MG63 (cell line): ENCODE results near the gene PMAIP1. TPM values are rescaled to one million over a fixed set of nuclear protein-coding genes. Genes with fewer than 3 reads are reported as not detected.
A peak's percentile ranks its signal among the peaks of the same experiment; 100 is the strongest.
"Not testable (repeated sequence)": the region's sequence is repeated elsewhere in the genome, so short reads cannot be mapped to it uniquely, and the experiment has no call there.

Experiments
- DNase-seq: peaks from one replicate; pipeline ENCODE4 v3.0.0-alpha.2; 2020
- H3K27me3 ChIP-seq: fragments of 250-450 bp; sonication (Bioruptor Pico); 2 replicates; pipeline ENCODE4 v1.5.1; 2020; ENCODE audit warnings: mild to moderate bottlenecking, moderate library complexity
- H3K36me3 ChIP-seq: fragments of 250-450 bp; sonication (Bioruptor Pico); 2 replicates; pipeline ENCODE4 v1.5.1; 2020; ENCODE audit warnings: mild to moderate bottlenecking, moderate library complexity
- H3K4me3 ChIP-seq: fragments of 250-450 bp; sonication (Bioruptor Pico); 2 replicates; pipeline ENCODE4 v1.5.1; 2020; ENCODE audit warnings: mild to moderate bottlenecking, moderate library complexity
- H3K9me3 ChIP-seq: fragments of 250-450 bp; sonication (Bioruptor Pico); 2 replicates; pipeline ENCODE4 v1.5.1; 2020; ENCODE audit warnings: mild to moderate bottlenecking, moderate library complexity
- total RNA-seq: library from RNA; depleted of rRNA; stranded (reverse); fragments of >200 nt; shearing (Covaris generic); gene quantifications from 2 replicates; pipeline ENCODE4 v1.2.3, GENCODE V29; 2014; ENCODE audit warnings: low replicate concordance; rRNA removed

PMAIP1 gene
- 14.1 and 17.6 TPM in 2 replicates for total RNA-seq

DNA sequence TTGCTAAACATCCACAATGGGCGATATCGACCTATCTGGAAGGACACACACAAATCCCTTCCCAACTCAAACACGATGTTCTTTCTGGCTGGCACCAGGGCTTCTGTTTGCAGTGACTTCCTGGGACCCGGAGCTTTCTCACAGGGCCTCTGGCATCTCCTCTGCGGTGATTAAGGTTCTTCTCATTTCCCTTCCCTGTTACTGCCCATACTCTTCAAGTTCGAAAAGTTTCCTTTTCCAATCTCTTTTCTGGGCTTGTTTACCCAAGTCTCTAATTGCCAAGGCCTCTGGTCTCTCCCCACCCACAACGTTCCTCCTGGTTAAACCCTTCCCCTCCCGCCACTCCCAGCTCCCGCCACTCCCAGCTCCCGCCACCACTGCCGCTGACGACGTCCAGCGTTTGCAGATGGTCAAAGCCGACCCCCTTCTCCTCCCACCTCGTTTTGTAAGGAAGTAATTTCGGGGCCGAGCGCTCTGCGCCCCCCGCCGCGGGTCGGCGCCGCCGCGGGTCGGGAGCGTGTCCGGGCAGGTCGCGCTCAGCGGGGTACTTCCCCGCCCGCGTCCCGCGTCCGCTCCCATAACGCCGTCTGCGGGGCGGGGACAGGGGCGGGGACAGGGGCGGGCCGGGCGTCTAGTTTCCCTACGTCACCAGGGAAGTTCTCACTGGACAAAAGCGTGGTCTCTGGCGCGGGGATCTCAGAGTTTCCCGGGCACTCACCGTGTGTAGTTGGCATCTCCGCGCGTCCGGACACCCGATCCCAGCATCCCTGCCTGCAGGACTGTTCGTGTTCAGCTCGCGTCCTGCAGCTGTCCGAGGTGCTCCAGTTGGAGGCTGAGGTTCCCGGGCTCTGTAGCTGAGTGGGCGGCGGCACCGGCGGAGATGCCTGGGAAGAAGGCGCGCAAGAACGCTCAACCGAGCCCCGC, at the start of gene PMAIP1:
Gene PMAIP1, plus strand, starts transcription at position 699 of the 924 bp plus-strand sequence. Its CDS starts 182 bp downstream, at position 881.
- DNase-seq: peak; percentile 95
- Histone ChIP-seq H3K4me3 (peak within 1 kb of the TSS; percentile 84), H3K36me3 (peaks cover 25% of the 10 kb centered on the region), H3K9me3 (no peaks in the 10 kb centered on the region), H3K27me3 (no peaks in the 10 kb centered on the region)

DNA sequence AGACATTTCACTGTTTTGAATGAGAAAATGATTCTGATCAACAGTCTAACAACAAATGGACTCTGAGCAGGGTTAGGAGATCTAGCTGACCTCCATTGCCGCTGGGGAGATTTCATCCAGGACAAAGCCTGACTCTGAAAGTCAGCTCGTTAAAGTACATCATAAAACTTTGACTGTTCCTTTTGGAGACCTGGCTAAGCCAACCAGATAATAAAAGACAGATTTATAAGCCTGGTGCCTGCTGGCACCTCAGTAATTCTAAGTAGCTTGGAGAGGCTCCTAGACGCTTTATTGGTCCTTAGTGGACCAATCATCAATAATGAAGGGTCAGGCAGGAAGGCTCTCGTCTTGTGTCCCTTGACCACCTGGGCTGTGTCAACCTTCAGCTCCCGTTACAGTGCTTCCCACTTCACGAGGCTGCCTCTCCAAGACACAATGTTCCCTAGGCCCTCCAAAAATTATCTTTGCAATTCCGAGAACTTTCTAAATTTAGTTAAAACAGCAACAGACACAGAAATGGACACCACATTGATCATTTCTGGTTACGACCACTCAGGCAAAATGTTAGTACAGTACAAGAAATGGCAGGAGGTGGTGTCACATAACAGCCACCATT, 47.9 kb upstream of the PMAIP1 start:
- Histone ChIP-seq H3K9me3 (no peaks in the 10 kb centered on the region), H3K36me3 (no peaks in the 10 kb centered on the region), H3K27me3 (no peaks in the 10 kb centered on the region), H3K4me3 (no peak overlapping the region)
- DNase-seq: no peak

DNA sequence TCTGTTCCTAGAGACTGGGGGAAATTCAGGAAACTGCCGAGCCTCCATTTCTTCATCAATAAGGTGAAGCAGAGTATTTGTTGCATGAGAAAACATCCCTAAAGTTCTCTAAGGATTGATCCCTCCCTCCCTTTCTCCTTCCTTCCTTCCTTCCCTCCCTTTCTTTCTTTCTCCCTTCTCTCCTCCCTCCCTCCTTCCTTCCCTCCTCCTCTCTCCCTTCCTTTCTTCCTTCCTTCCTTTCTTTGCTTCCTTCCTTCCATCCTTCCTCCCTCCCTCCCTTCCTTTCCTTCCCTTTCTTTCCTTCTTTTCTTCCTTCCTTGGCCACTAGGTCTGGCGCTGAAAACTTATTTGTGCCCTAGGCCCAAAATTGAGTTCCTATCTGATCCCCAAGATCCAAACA, 47.2 kb upstream of the PMAIP1 start:
- H3K36me3 ChIP-seq: no peaks in the 10 kb centered on the region
- no peaks in the 10 kb centered on the region for H3K27me3 ChIP-seq
- H3K9me3 ChIP-seq: no peaks in the 10 kb centered on the region
- no peak for DNase-seq
- no peak overlapping the region for H3K4me3 ChIP-seq

DNA sequence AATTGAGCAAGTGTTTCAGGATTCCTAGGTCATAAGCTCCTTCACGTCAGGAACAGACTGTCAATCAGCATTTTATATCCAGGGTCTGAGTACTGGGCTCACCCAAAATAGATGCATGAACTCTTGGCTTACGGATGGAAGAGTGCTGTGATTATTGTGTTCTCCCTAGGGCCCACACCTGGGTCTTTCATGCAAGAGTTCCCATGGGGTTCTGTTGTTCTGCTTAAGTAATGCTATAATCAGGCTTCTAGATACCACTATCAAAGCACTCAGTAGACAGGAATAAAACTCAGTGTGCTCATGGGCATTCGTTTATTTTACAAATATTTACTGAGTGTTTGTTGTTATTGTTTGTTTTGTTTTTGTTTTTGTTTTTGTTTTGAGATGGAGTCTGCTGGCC, 46.4 kb upstream of the PMAIP1 start:
- Histone ChIP-seq H3K36me3 (no peaks in the 10 kb centered on the region), H3K27me3 (no peaks in the 10 kb centered on the region), H3K9me3 (no peaks in the 10 kb centered on the region), H3K4me3 (no peak overlapping the region)
- no peak for DNase-seq

DNA sequence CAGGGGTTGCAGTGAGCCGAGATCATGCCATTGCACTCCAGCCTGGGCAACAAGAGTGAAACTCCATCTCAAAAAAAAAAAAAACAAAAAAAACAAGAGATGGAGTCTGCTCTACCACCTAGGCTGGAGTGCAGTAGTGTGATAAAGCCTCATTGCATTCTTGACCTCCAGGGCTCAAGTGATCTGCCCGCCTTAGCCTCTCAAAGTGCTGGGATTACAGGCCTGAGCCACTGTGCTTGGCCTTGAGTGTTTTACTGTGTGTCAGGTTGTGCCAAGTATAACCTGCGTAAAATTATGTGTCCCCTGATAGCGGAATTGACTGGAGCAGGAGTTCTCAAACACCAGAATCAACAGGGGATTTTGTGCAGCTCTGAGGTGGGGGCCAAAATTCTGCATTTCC, 45.8 kb upstream of the PMAIP1 start:
- not testable (repeated sequence) for DNase-seq, H3K4me3 ChIP-seq, H3K27me3 ChIP-seq, H3K9me3 ChIP-seq, H3K36me3 ChIP-seq

DNA sequence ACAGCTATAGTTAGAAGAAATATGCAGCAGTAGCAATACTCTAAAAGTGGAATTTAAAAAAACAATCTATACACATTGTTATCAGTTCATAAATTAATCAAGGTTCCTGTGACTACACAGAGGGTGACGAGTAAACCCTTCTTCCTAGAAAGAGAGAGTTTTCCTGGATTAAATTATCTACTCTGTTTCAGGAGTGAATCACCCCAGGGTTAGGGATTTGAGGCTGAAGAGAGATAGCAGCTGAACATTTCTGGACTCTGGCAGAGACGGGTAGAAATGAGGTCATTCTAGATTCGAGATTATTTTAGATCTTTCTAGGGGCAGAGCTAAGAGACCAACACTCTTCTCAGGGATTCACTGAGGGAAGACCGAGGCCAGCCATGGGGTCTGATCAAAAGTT, 38.8 kb upstream of the PMAIP1 start:
- H3K4me3 ChIP-seq: no peak overlapping the region
- no peaks in the 10 kb centered on the region for H3K9me3 ChIP-seq
- H3K27me3 ChIP-seq: no peaks in the 10 kb centered on the region
- H3K36me3 ChIP-seq: no peaks in the 10 kb centered on the region
- no peak for DNase-seq

DNA sequence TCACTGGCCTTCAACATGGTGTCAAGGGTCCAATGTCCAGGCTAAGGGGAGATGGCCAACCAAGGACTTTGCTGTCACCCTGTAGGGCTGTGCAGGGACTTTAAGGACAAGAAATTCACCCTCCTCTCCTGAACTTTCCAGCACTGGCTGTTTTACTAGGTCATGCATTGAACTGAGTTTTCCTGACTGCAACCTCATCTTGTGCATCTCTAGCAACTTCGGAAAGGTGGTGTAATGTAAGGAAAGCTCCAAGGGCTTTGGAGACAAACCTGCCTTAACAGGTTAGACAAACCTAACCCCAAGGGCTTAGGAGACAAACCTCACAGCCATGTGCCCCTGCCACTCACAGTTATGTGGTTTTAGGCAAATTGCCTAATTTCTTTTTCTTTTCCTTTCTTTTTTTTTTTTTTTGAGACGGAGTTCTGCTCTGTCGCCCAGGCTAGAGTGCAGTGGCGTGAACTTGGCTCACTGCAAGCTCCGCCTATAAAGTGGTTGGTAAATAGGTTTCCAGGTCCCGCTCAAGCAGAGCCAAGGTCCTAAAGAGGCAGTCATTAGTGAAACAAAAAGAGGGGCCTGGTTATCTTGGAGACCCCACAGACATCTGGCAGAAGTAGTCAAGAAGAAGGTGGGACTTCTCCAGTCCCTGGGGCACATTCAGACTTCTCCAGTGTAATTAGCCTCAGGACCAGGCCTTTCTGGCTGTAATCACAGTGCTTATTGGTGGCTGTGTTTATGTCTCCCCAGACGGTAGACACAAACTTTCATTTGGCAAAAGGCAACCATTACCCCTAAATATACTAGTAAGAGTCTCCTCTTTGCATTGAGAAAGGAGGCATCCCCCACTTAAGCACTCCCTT, 37.6 kb upstream of the PMAIP1 start:
- Histone ChIP-seq H3K4me3 (no peak overlapping the region), H3K9me3 (no peaks in the 10 kb centered on the region), H3K27me3 (no peaks in the 10 kb centered on the region), H3K36me3 (no peaks in the 10 kb centered on the region)
- DNase-seq: no peak

DNA sequence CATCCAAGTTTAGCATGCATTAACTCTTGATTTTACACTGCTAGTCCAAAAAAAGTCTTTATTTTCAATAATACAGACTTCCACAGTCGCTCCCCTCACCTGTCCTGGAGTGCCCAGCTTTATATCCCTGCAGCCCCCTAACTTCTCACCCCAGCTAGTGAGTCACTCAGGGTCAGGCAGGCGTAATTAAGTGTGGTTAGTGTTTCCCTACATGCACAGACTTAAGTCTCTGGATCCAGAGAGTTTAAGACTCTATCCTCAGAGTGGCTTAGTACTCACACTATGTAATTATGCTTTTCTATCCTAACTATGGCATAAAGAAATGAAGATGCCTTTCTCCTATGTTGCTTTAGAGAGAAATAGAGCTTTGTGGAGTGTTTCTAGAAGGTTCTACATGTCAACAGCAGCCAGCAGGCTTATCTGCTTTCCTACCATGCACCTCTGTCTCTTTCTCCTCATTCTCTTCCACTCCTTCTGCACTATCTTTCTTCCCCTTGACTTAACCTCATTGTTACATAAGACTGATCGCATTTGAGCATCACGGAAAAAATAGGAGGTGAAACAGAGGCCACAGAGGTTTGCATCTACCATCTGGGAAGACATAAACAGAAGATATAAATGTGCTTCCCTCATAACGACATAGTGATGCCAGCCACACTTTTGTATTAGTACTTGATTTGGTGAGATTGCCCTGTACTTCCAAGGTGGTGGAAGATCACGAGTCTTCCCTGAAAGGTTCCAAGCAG, 34.4 kb upstream of the PMAIP1 start:
- DNase-seq: no peak
- no peaks in the 10 kb centered on the region for H3K9me3 ChIP-seq
- no peak overlapping the region for H3K4me3 ChIP-seq
- no peaks in the 10 kb centered on the region for H3K36me3 ChIP-seq
- H3K27me3 ChIP-seq: no peaks in the 10 kb centered on the region

DNA sequence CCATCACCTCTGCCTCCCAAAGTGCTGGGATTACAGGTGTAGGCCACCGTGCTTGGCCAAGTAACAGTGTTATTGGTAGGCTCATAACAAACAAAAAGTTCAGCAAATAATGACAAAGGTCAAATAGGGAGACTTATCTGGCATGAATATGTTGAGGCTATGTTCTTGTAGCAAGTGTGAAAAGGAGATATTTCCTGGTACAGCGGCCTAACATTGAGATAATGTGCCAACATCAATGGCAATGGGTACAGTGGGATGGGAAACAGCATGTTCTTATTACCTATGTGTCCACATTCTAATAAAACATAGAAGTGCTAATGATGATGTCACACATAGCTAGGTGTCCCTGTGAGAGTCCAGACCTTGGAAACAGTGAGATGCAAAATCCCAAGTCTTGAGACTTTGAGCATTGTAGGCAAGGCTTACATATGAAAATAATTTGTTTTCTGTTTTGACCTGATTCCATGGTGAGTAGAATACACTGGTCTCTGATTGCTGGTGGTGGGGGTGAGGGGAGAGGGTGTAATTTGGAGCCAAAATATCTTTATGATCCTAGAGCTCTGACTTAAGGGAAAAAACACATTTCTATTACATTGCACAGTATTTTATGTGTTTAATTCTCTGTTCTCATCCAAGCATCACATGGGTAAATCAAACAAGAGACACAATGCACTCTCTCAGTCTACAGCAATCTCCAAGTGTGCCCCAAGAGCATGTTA, 33.1 kb upstream of the PMAIP1 start:
- no peak for DNase-seq
- Histone ChIP-seq H3K9me3 (no peaks in the 10 kb centered on the region), H3K27me3 (no peaks in the 10 kb centered on the region)

DNA sequence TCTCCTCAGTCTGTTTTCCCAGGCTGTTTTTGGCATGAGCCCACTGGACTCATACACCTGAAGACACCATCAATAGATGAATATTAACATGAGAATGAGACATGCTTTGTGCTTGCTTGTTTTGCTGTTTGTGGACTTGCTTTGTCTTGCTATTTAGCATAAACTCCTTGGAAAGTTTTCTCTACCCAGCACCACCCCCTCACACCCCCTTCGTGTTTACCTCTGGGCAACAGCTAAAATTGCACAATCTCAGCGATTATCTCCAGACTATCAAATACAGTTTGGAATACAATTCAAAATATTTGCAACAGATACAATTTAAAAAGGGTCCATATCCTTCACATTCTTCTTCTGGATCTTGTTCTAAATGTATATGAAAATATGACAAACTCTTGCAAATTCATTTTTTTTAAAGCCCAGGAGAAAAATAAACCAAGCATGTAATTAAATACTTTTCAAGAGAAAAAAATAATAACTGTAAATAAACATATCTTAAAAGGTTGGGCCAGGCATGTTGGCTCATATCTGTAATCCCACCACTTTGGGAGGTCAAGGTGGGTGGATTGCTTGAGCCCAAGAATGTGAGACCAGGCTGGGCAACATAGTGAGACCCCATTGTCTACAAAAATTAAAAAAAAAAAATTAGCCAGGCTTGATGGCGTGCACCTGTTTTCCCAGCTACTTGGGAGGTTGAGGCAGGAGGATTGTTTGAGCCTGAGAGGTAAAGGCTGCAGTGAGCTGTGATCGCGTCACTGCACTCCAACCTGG, 32.3 kb upstream of the PMAIP1 start:
- no peak for DNase-seq
- no peaks in the 10 kb centered on the region for H3K9me3 ChIP-seq
- H3K4me3 ChIP-seq: no peak overlapping the region
- no peaks in the 10 kb centered on the region for H3K27me3 ChIP-seq
- H3K36me3 ChIP-seq: no peaks in the 10 kb centered on the region

More for the DNA sequence above, 33.1 kb upstream of the PMAIP1 start:
- H3K36me3 ChIP-seq: no peaks in the 10 kb centered on the region
- no peak overlapping the region for H3K4me3 ChIP-seq

DNA sequence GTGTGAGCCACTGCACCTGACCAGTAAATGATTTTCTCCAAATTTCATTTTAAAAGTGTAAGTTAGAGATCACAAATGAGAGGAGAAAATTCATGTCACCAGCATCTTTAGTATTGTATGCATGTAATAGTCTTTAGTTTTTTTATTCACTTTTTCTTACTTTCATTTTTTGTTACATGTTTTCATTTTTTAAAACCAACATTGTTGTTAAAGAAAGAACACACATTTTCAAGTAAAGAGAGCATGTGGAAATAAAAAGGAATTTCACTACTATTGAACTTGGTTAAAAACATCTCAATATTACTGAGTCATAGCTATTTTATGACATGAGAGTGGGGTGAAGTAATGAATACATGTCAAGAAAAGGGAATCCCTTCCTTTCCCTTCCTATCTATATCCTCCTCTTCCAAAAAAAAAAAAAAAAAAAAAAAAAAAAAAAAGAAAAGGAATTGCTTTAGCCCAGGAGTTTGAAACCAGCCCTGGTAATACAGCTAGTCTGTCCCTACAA, 29.1 kb upstream of the PMAIP1 start:
- no peaks in the 10 kb centered on the region for H3K9me3 ChIP-seq
- H3K36me3 ChIP-seq: no peaks in the 10 kb centered on the region
- no peak for DNase-seq
- H3K4me3 ChIP-seq: no peak overlapping the region
- no peaks in the 10 kb centered on the region for H3K27me3 ChIP-seq

DNA sequence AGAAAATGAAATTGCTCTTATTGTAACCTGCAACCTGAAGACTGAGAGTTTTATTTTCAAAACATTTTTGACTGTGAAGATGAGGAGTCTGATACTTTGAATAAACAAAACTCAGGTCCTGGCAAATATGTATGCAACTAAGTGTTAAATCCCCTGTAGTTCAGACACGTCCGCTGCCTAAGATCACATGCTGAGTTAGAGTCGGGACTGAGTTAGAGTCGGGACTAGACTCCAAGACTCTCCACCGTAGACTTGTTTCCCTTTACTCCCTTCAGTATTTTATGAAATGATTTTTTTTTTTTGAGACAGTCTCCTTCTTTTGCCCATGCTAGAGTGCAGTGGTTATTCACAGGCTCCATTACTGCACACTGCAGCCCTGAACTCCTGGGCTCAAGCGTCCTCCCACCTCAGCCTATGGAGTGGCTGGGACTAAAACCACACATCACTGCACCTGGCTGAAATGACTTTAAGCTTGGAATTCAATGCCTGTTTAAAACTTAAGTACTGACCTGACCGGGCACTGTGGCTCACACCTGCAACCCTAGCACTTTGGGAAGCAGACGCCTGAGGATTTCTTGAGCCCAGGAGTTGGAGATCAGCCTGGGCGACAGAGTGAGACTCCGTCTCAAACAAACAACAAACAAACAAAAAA, 28.0 kb upstream of the PMAIP1 start:
- no peak for DNase-seq

DNA sequence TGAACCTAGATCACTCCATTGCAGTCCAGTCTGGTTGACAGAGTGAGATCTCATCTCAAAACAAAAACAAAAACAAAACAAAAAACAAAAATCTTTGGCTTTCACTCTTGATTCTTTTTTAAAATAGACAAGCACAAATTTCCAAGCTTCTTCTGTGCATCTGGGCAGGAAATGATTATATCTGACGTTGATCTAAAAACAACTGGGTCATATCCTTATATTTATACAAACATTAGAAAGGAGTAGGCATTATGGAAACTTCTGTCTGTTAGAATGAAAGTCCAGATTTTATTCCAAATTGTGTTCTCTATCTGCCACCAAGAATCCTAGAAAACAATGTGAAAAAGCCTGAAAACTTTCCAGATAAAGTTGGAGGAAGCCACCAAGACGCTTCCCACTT, 26.2 kb upstream of the PMAIP1 start:
- Histone ChIP-seq H3K27me3 (no peaks in the 10 kb centered on the region), H3K4me3 (no peak overlapping the region), H3K9me3 (no peaks in the 10 kb centered on the region), H3K36me3 (no peaks in the 10 kb centered on the region)
- DNase-seq: no peak

More for the DNA sequence above, 28.0 kb upstream of the PMAIP1 start:
- Histone ChIP-seq H3K9me3 (no peaks in the 10 kb centered on the region), H3K36me3 (no peaks in the 10 kb centered on the region), H3K4me3 (no peak overlapping the region), H3K27me3 (no peaks in the 10 kb centered on the region)

DNA sequence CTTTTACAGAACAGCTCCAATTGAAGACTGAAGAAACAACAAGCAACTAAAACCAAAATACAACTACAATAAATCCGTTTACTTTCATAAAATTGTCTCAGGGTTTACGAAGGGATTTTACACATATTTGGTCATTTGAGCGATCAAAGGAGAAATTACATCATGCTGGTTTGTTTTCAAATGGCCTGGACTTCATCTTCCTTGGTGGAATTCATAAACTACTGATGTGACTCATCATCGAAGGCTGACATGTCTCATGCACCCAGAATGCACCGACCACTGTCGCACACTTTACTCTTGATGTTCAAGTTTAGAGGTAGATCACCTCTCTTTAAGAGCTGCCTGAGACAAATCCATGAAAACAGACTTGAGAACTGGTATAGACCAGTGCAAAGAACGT, 25.6 kb upstream of the PMAIP1 start:
- no peaks in the 10 kb centered on the region for H3K27me3 ChIP-seq
- peak; percentile 59 for DNase-seq
- H3K9me3 ChIP-seq: no peaks in the 10 kb centered on the region
- H3K36me3 ChIP-seq: no peaks in the 10 kb centered on the region
- no peak overlapping the region for H3K4me3 ChIP-seq

DNA sequence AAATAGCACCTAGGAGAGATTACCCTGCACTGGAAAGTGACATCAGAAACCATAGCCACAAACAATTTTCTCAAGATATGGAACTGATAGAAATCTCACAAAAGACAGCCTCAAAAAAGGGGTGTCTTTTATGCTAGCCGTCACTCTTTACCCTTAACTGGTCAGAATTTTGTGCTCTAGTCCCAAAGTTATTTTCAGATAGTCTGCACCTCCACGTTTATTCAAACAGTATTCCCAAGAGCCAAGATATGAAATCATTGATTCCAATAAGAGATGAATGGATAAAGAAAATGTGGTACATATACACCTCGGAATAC, 23.5 kb upstream of the PMAIP1 start:
- no peaks in the 10 kb centered on the region for H3K9me3 ChIP-seq
- H3K36me3 ChIP-seq: no peaks in the 10 kb centered on the region
- H3K4me3 ChIP-seq: no peak overlapping the region
- H3K27me3 ChIP-seq: no peaks in the 10 kb centered on the region
- DNase-seq: no peak
